Urothelium cell line (cell line): ENCODE data around the gene ERMAP.
A peak's percentile ranks its signal among the peaks of the same experiment; 100 is the strongest.

Source experiments
- DNase-seq: peaks from one replicate; pipeline ENCODE4 v3.0.0; 2011; ENCODE audit warnings: low spot score, mixed read lengths
- FAIRE-seq: peaks from 2 replicates; lab custom pipeline; 2011; peaks lifted over from hg19 to GRCh38; lab: Jason Lieb, UNC

ERMAP gene

GRCh38 chr1:42816585-42817439, at the start of gene ERMAP, which contains the start of gene SVBP:
TSS of gene ERMAP (plus strand) at chr1:42817122. CDS start at chr1:42830449, 13,327 bp downstream.
TSS of gene SVBP (minus strand) at chr1:42817397. CDS start at chr1:42816544, 853 bp downstream.
- FAIRE-seq (peak; percentile 87), DNase-seq (peak; percentile 99)

- no peak for FAIRE-seq
- DNase-seq = no peak
Observed at GRCh38 chr1:42767510-42768000, 49.4 kb upstream of the ERMAP start.

- DNase-seq (no peak), FAIRE-seq (no peak)
Observed at GRCh38 chr1:42768172-42768571, 48.8 kb upstream of the ERMAP start.

GRCh38 chr1:42769811-42770210, 47.1 kb upstream of the ERMAP start:
- FAIRE-seq (no peak), DNase-seq (no peak)

- no peak for DNase-seq
Observed at GRCh38 chr1:42773420-42773819, 43.5 kb upstream of the ERMAP start.

GRCh38 chr1:42774928-42775526, 41.9 kb upstream of the ERMAP start:
- DNase-seq (no peak), FAIRE-seq (no peak)

More at GRCh38 chr1:42773420-42773819, 43.5 kb upstream of the ERMAP start:
- no peak for FAIRE-seq

- FAIRE-seq (no peak), DNase-seq (no peak)
Observed at GRCh38 chr1:42776502-42776901, 40.4 kb upstream of the ERMAP start.

- no peak for FAIRE-seq
- peak; percentile 52 for DNase-seq
Observed at GRCh38 chr1:42777852-42778251, 39.1 kb upstream of the ERMAP start.

- DNase-seq (no peak), FAIRE-seq (no peak)
Observed at GRCh38 chr1:42779725-42780124, 37.2 kb upstream of the ERMAP start.

GRCh38 chr1:42780176-42780575, 36.7 kb upstream of the ERMAP start:
- DNase-seq (no peak), FAIRE-seq (no peak)

GRCh38 chr1:42783092-42783491, 33.8 kb upstream of the ERMAP start:
- no peak for DNase-seq
- FAIRE-seq = no peak

- FAIRE-seq (no peak), DNase-seq (no peak)
Observed at GRCh38 chr1:42784547-42784945, 32.4 kb upstream of the ERMAP start.

GRCh38 chr1:42784946-42785693, 31.8 kb upstream of the ERMAP start, which contains the start of gene TMEM269:
TSS of gene TMEM269 (plus strand) at chr1:42784991. CDS start at chr1:42789894, 4,903 bp downstream.
- DNase-seq (no peak), FAIRE-seq (no peak)

GRCh38 chr1:42786097-42786496, 30.8 kb upstream of the ERMAP start:
- DNase-seq (no peak), FAIRE-seq (no peak)

- no peak for FAIRE-seq
Observed at GRCh38 chr1:42788021-42788420, 28.9 kb upstream of the ERMAP start.

GRCh38 chr1:42793824-42794223, 23.1 kb upstream of the ERMAP start:
- no peak for FAIRE-seq
- DNase-seq = no peak

More at GRCh38 chr1:42788021-42788420, 28.9 kb upstream of the ERMAP start:
- DNase-seq = no peak

- FAIRE-seq = no peak
Observed at GRCh38 chr1:42797414-42797813, 19.5 kb upstream of the ERMAP start.

GRCh38 chr1:42797979-42798378, 18.9 kb upstream of the ERMAP start:
- DNase-seq = no peak
- FAIRE-seq = no peak

More at GRCh38 chr1:42797414-42797813, 19.5 kb upstream of the ERMAP start:
- DNase-seq = no peak

GRCh38 chr1:42801832-42802473, 15.0 kb upstream of the ERMAP start:
- no peak for DNase-seq

GRCh38 chr1:42806171-42806570, 10.8 kb upstream of the ERMAP start:
- no peak for DNase-seq
- FAIRE-seq = no peak

More at GRCh38 chr1:42801832-42802473, 15.0 kb upstream of the ERMAP start:
- FAIRE-seq = no peak
